HG03025 (cell line): Measurements from ENCODE around the gene AKAP10.
"Not testable (repeated sequence)": the region's sequence is repeated elsewhere in the genome, so short reads cannot be mapped to it uniquely, and the experiment has no call there.

Source experiments
- ATAC-seq: cut with Tn5 transposase; IDR thresholded peaks from one replicate; pipeline ENCODE4 v1.9.1; 2021; ENCODE audit warnings: mild to moderate bottlenecking, moderate library complexity; ENCODE audit not compliant: unreplicated experiment, low FRiP score

Gene AKAP10, protein sequence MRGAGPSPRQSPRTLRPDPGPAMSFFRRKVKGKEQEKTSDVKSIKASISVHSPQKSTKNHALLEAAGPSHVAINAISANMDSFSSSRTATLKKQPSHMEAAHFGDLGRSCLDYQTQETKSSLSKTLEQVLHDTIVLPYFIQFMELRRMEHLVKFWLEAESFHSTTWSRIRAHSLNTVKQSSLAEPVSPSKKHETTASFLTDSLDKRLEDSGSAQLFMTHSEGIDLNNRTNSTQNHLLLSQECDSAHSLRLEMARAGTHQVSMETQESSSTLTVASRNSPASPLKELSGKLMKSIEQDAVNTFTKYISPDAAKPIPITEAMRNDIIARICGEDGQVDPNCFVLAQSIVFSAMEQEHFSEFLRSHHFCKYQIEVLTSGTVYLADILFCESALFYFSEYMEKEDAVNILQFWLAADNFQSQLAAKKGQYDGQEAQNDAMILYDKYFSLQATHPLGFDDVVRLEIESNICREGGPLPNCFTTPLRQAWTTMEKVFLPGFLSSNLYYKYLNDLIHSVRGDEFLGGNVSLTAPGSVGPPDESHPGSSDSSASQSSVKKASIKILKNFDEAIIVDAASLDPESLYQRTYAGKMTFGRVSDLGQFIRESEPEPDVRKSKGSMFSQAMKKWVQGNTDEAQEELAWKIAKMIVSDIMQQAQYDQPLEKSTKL

GRCh38 chr17:19977293-19978208, at the start of gene AKAP10:
TSS of gene AKAP10 (minus strand) at chr17:19977828. CDS start at chr17:19977679, 149 bp downstream.
- ATAC-seq: peak; percentile 87

- ATAC-seq: no peak
Observed at GRCh38 chr17:20026960-20027359, 49.3 kb upstream of the AKAP10 start.

- no peak for ATAC-seq
Observed at GRCh38 chr17:20022701-20023100, 45.1 kb upstream of the AKAP10 start.

DNA sequence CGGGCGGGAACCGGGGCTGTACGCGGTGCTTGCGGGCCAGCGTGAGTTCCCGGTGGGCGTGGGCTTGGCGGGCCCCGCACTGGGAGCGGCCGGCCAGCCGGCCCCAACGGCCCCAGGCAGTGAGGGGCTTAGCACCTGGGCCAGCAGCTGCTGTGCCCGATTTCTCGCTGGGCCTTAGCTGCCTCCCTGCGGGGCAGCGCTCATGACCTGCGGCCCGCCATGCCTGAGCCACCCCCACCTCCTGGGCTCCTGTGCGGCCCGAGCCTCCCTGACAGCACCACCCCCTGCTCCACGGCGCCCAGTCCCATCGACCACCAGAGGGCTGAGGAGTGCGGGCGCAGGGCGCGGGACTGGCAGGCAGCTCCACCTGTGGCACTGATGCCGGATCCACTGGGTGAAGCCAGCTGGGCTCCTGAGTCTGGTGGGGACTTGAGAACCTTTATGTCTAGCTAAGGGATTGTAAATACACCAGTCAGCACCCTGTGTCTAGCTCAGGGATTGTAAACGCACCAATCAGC, 38.9 kb upstream of the AKAP10 start:
- not testable (repeated sequence) for ATAC-seq

DNA sequence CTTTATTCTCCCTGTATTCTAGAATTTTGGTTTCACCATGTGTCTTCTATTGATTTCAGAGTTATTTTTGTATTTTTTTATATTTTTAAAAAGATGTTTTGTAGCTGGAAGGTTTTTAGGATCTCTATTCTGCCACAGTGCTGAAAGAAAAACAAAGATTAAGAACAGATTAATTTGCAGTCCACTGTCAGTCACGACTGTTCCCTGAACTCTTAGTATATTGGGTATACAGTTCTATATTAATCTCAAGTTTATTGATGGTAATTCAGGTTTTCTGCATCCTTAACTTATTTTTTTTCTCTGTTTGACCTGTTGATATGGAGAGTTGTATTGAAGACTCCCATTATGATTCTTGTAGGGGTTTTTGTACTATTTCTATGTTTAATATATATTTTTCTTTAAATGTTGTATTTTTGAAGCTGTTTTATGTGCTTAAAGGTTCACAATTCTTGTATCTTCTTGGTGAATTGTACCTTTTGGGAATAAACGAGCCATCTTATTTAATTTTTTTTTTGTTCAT, 34.4 kb upstream of the AKAP10 start:
- ATAC-seq: no peak

- ATAC-seq: no peak
Observed at GRCh38 chr17:20010936-20011335, 33.3 kb upstream of the AKAP10 start.

DNA sequence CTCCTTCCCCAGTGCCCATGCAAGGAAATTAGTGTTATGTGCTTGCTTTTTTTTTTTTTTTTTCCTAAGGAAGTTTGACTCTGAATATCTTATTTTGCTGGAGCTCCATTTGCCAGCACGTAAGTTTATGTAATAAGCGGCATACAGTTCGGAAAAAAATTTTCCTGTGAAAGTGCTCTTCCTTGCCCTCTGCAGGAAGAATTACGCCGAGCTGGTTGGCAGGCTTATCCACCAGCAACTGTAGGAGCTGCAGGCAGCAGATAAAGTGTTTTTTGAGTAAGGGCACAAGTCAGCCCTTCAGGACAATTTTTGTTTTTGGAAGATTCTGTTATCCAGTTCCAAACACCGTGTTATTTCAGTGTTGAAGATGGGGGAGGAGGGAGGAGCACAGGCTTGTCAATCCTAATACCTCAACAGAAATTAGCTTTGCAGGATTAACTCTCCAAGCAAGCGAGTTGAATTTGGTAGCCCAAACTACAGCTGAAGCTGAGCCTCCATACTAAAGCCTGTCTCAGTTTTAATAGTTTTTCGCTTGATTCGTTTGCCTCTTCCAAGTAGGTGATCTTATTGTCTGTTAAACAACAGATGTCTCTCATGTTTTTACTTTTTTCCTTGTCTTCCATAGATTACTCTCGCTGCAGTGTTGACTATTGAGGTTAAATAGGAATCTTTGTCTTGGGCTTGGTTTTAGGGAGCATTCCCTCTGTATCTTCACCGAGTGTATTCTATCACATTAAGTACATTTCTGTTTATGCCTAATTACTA, 32.7 kb upstream of the AKAP10 start:
- no peak for ATAC-seq

DNA sequence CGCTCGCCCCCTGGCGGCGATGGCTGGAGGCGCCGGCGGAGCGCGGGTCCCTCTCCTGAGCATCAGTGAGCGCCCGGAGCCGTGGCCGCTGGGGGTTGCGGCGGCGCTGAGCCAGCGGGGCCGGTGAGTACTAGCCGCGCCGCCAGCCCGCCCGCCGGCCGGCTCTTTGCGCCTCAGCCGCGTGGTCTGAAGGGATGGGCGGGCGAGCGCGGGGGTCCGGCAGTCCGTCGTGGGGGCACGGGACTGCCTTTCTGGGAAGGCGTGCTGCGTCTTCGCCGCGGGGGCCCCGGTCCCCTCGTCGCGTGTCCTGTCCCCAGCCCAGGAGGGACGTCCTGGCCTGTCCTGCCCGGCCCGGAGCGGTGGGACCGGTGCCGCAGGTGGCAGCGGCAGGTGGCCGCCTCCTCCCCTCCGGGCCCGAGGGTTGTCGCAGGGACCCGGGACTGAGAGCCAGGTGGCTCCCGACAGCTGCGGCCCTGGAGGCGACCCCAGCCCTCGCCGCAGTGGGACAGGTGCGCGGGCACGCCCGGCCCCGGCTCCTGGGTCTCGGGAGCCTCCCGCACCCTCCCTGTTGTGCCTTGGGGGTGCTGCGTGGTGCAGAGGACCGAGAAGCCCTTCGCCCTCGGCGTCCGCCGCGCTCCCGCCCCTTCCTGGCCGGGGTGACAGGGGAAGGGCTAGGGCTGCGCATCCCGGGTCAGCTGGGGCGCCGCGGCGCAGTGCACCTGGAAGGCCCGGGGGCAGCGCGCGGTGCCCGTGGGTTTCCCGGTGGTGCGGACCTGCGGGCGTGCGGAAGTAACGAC, 31.9 kb upstream of the AKAP10 start, which contains the start of gene SPECC1:
Gene SPECC1, plus strand, starts transcription at position 58 of the 797 bp plus-strand sequence. CDS start 87,293 bp downstream, outside the sequence.
- ATAC-seq: peak; percentile 39

- peak; percentile 71 for ATAC-seq
Observed at GRCh38 chr17:20009052-20009301, 31.3 kb upstream of the AKAP10 start.

DNA sequence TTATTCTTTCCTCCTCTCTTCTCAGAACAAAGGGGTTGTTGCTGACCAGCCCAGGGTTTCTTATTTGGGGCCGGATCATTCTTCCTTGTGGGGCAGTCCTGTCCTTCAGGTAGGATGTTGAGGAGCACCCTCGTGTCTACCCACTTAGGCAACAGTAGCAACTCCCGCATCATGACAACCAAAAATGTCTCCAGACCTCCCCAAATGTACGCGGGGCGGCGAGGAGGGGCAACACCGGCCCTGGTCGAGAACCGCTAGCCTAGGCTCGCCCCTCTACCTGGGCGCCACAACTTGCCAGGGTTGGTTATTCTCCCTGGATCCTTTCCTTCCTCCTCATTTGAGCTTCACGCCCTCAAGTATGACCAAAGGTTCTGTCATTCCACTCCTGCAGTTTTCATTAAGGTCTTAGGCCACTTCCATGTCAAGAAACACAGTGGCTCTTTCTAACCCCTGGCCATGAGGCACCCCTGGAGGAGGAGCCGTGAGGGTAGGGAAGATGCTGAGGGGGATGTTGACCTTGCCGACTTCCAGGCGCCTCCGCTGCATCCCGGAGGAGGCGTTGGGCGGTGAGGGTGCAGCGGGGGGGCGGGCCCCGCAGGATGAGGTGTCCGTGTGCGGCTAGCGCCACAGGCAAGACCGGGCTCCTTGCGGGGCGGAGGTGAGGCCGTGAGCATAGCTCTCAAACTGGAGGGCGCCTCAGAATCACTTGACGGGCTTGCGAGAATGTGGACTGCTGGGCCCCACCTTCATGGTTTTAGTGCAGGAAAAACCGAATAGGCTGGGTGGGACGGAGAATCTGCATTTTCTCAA, 30.8 kb upstream of the AKAP10 start:
- ATAC-seq: no peak

DNA sequence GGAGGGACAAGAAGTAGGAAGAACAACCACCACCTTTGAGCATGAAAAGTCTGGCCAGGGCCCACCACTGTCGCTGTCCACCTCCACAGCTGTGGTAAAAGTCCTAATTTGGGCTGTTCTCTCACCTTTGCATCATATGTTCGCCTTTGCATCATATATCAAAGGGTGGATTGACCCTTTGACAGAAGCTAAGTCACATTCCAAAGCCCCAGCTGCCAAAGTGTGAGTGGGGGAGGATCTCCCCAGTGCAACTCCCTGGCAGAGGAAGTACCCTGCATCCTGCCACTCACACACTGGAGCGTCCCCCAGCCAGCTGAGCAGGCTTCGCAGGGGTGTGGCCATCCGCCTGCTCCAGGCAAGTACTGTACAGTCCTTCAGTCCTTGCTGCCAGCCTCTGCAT, 18.9 kb upstream of the AKAP10 start:
- no peak for ATAC-seq

- no peak for ATAC-seq
Observed at GRCh38 chr17:19996086-19996485, 18.5 kb upstream of the AKAP10 start.

- ATAC-seq: no peak
Observed at GRCh38 chr17:19992803-19993713, 15.4 kb upstream of the AKAP10 start.

DNA sequence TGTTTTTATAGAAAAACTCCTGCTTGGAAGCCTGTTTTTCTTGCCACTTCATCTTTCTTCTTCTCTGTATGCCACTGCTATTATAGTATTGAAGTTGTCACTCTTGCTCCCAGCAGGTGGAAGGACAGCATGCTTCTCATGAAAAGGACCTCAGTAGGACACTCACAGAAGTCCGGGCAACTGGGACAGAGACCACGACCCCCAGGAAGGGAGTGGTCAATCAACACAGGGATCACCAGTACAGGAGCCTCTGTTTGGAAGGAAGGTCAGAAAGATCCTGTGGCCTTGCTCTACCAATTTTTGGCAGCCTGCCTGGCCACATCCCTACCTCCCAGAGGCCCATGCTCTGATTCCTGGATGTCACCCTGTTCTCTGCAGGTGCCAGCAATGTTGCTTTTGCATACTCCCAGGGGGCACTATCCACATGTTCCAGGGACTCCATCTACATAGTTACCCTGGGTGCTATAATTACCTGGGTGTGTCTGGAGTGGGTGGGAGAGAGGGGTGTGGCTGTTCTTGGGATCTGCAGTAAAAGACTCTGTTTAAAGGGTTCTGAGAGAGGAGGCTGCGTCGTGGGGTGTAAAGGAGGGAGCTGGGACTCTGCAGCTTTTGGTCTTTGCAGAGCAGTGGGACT, 13.7 kb upstream of the AKAP10 start:
- ATAC-seq: no peak

- ATAC-seq: no peak
Observed at GRCh38 chr17:19987897-19988296, 10.3 kb upstream of the AKAP10 start.

DNA sequence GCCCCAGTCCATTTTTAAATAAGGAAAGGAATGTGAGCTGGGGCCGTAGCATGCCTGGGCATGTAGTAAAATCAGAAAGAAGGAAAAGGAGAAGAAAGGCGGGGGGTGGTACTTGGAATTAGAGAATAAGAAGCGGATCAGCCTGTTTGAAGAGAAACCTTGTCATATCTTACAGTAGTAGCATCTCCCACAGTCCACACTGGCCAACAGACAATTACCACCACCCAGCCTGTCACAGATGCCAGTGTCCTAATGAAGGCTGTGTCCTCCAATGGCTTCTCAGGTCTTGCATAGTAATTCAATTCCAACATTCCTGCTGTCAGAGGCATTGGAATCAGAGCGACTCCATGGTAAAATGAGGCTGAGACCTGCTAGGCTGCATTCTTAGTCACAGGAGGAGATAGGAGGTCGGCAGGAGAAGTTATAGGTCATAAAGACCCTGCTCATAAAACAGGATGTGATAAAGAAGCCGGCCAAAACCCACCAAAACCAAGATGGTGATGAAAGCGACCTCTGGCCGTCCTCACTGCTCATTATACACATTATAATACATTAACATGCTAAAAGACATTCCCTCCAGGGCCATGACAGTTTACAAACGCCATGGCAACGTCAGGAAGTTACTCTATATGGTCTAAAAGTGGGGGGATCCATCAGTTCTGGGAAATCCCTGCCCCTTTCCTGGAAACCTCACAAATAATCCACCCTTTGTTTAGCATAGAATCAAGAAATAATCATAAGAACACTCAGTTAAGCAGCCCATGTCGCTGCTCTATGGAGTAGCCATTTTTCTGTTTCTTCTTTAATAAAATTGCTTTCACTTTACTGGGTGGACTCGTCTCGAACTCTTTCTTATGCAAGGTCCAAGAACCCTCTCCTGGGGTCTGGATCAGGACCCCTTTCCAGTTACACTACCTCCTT, 9.6 kb upstream of the AKAP10 start:
- ATAC-seq: no peak
